GM21717 (cell line): ENCODE results near the gene CBFA2T3.

Source experiments
- ATAC-seq: cut with Tn5 transposase; IDR thresholded peaks from one replicate; pipeline ENCODE4 v1.9.1; 2021; ENCODE audit warnings: mild to moderate bottlenecking, moderate library complexity; ENCODE audit not compliant: unreplicated experiment

CBFA2T3 gene

GRCh38 chr16:88844419-88845036 lies 132.5 kb downstream of the CBFA2T3 start:
- ATAC-seq = no peak

- no peak for ATAC-seq
Measured at GRCh38 chr16:88843256-88843655, 133.8 kb downstream of the CBFA2T3 start.

GRCh38 chr16:88842806-88843205 lies 134.2 kb downstream of the CBFA2T3 start:
- no peak for ATAC-seq

DNA sequence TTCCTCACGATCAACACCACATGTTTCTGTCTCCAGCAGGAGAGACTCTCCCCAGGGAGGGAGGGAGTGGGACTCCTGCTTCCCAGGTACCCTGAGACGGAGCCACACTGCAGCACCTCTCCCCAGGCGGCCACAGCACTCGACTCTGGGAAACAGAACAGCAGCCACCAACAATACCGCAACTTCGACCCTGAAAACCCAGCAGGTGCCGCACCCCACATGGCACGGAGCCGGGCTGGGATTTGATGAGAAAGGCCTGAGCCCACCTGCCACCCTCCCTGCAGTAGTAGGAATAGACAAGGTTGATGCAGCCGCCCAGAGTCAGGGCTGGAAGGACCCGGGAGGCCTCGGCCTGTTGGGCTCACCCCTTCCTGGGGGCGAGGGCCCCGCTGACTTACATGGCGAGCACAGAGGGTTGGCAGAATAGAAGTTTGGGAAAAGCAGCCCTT lies 134.7 kb downstream of the CBFA2T3 start:
- ATAC-seq = no peak

DNA sequence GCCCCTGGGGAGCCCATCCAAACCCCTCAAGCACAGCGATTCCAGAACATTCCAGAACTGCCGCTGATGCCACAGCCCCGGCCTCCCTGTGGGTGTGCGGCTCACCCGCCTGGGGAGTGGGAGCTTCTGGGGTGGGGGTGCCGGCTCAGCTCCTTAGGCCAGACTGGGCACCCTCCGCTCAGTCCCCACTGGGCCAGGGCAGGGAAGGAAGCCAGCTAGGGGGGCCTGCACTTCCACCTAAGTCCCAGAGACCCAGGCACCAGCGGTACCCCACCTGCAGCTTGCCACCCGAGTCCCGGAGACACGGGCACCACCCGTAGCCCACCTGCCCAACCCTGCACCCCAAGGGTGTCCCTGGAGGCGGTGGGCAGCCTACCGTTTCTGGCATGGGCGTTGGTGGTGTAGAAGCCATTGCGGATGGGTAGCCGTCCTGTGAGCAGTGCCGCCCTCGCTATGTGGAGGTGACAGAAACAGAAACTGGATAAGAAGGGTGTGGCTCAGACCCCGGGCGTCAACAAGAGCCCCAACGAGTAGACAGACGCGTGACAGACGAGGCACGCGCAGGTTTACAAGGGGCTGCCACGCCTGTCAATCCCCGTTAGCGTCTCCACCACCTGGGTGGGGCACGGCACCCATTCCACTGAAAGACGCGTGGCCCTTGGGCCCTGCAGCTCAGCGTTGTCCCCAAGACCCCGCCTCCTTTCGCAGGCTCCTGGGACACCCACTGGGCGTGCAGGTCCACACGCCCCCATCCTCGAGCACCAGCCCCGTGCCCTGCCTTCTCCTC lies 135.3 kb downstream of the CBFA2T3 start:
- no peak for ATAC-seq

DNA sequence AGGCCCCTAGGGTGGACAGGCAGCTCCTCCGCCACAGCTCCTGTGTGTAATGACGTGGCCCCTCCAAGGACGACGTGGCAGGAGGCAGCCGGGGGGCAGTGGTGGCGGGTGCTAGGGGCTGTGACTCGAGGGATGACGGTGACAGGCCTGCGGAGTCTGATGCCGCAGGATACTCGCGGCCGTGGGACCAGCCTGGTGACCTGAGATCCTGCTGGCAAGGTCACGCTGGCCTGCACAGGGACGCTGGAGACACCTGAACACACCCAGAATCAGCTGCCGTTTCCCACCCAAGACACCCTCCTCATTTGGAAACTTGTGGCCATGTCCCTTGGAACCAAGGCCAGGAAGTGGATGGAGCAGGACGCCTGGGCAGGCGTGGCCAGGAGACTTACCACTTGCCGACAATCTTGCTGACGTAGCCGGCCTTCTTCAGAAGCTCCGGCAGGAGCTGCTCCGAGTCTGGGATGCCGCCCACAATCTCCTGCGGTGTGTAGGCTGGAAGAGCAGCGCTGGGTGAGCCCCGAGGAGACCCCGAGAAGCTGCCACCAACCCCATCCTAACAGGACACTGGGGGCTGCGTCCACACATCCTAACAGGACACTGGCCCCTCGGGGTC lies 136.3 kb downstream of the CBFA2T3 start:
- no peak for ATAC-seq

GRCh38 chr16:88839745-88840599 lies 137.0 kb downstream of the CBFA2T3 start:
- ATAC-seq = no peak

DNA sequence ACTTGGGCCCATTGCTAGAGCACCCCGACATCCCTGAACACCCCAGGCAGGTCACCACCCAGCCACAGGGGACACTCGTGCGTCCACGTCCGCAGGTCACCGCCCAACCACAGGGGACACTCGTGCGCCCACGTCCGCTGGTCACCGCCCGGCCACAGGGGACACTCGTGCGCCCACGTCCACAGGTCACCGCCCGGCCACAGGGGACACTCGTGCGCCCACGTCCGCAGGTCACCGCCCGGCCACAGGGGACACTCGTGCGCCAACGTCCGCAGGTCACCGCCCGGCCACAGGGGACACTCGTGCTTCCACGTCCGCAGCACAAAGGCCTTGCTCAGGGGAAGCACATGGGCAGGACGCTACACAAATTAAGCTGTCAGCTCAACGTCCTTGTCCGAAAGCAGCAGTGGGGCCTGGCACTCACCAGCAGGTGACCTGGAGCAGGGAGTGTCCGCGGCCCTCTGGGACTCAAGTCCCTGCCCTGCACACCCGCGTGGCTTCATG lies 137.9 kb downstream of the CBFA2T3 start:
- no peak for ATAC-seq

DNA sequence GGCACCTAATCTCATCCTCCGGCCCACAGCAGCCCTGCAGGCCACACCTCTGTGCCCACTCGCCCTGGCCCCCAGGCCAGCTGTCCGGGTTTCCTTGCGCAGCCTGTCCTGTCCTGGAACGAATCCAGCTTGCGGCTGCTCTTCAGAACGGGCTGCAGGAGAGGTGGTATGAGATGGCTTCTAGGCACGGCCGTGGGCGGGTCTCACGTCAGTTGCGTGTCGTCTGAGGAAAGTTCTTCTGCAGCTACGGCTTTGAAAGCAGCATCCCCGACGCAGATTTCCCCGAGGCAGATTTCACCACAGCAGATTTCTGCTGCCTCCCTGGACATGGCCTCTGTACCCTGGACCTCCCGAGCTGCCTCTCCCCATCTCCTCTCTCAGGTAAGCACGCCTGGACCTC lies 138.4 kb downstream of the CBFA2T3 start:
- ATAC-seq = no peak

GRCh38 chr16:88837806-88838205 lies 139.2 kb downstream of the CBFA2T3 start:
- no peak for ATAC-seq

DNA sequence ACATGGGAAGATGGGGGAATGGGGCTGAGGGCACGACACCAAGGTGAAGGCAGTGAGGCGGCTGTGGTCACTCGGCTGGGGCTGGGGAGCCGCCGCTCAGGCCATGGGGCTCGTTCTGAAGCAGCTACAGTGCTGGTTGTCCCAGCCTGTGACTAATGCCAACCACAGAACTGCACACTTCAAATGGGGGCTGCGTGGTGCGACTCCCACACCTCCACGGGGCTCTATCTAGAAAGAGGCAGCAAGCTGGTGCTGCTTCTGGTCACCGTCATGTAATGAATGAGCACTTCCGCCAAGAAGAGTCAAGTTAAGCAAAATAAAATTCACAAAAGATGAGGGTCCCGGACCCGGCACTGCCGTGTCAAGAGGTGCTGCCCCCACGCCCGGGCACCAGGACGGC lies 140.2 kb downstream of the CBFA2T3 start:
- ATAC-seq = no peak

DNA sequence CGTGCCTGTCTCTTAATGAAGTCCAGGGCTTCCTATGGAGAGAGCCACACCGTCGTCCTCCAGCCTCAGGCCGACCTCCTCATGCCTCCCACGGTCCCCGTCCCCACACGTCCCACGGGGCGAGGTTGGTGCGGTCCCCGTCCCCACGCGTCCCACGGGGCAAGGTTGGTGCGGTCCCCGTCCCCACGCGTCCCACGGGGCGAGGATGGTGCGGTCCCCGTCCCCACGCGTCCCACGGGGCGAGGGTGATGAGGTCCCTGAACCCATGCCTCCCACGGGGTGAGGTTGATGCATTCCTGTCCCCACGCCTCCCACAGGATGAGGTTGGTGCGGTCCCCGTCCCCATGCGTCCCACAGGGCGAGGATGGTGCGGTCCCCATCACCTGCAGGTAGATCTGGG lies 141.2 kb downstream of the CBFA2T3 start:
- no peak for ATAC-seq

GRCh38 chr16:88835383-88835782 lies 141.6 kb downstream of the CBFA2T3 start:
- ATAC-seq = no peak

DNA sequence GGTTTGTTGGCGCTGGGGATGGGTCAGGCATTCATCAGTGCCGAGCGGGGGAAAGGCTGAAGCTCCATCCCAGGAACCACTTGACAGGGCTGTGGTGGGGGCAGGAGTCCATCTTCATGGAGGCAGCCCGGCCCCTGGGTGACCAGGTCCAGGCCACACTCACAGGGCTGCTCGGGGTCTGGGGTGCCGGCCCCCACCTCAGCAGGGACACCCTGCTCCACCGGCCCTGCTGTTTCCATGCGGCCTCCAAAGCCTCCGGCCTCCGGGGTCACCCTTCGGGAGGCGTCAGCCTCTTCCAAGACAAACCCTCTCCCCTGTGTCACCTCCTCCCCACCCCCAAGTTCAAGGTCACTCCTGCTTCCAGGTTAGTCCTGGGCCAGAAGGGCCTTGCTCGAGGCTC lies 142.3 kb downstream of the CBFA2T3 start:
- no peak for ATAC-seq

GRCh38 chr16:88833086-88833485 lies 143.9 kb downstream of the CBFA2T3 start:
- ATAC-seq = no peak

GRCh38 chr16:88831838-88832237 lies 145.2 kb downstream of the CBFA2T3 start:
- no peak for ATAC-seq

DNA sequence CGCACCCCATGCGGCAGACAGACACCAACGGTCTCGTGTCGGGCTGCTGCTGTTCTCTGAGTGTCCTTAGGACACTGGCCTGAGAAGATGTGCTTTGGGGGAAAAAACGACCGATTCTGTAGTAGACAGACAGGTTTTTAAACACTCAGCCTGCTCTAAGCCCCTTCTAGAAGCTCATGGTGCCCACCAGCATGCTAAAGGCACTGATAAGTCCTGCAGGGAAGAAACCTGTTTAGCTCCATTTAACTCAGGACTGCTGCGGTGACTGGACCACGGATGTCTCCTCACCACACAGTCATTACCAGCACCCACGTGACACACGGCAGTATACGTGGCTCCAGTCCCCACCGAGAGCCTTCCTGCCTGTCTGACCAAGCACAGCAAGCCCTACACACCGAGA lies 146.2 kb downstream of the CBFA2T3 start:
- ATAC-seq = no peak

- no peak for ATAC-seq
Measured at GRCh38 chr16:88830258-88830657, 146.7 kb downstream of the CBFA2T3 start.

DNA sequence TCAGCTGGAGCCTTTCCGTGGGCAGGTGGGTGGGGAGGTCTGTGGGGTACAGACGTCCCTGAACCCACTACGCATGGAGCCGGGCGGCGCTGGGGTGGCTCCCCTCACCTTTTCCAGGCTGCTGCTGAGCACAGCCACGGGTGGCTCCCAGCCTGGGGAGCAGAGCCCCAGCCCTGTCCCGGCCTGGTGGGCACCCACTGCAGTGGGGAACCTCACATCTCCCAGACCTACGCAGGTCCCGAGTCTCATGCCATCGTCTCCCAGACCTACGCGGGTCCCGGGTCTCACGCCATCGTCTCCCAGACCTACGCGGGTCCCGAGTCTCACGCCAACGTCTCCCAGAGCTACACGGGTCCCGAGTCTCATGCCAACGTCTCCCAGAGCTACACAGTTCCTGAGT lies 148.3 kb downstream of the CBFA2T3 start:
- ATAC-seq = no peak

GRCh38 chr16:88827727-88828126 lies 149.3 kb downstream of the CBFA2T3 start:
- no peak for ATAC-seq
